A549 (cell line): ENCODE data around the gene GPD1L. TPM values are rescaled to one million over a fixed set of nuclear protein-coding genes. Genes with fewer than 3 reads are reported as not detected.

Experiments
- ATAC-seq, 2 experiments: fragments of 200-7000 bp in 1 of 2; fragments of >200 bp in 1 of 2; cut with Nextera tagmentation in 1 of 2; cut with Tn5 transposase in 1 of 2; 3 replicates each; pipeline versions ENCODE4 v1.8.0 to v1.9.1; 2018 to 2020; ENCODE audit warnings: mild to moderate bottlenecking in 1 of 2, moderate library complexity in 1 of 2
- CTCF ChIA-PET: fragments of 300-600 bp; sonication (Branson Sonifier 250); formaldehyde crosslinking; extraction: SDS; loops from one replicate; lab custom pipeline; 2021; ENCODE audit warnings: antibody characterized with exemption, inconsistent platforms; lab: Yijun Ruan, JAX
- POLR2A ChIA-PET: fragments of 350-600 bp; formaldehyde crosslinking; extraction: SDS; loops from one replicate; lab custom pipeline; 2021; ENCODE audit warnings: antibody characterized with exemption, inconsistent platforms; lab: Yijun Ruan, JAX
- DNase-seq, 2 experiments: peaks; one replicate each; pipeline versions ENCODE4 v3.0.0 to v3.0.0-alpha.2; 2011 to 2016; ENCODE audit warnings: low read depth in 1 of 2, low spot score in 1 of 2
- FAIRE-seq: peaks from 2 replicates; lab custom pipeline; 2011; peaks lifted over from hg19 to GRCh38; lab: Jason Lieb, UNC
- H3K27ac ChIP-seq, 2 experiments: fragments of >200 bp; sonication (Bioruptor Twin); formaldehyde crosslinking; 3 replicates each; pipeline ENCODE4 v1.5.1; 2016 to 2017
- H3K4me1 ChIP-seq: fragments of >200 bp; sonication (Bioruptor Twin); formaldehyde crosslinking; 3 replicates; pipeline ENCODE4 v1.6.1; 2016
- H3K4me2 ChIP-seq: fragments of >200 bp; sonication (Bioruptor Twin); formaldehyde crosslinking; 3 replicates; pipeline ENCODE4 v1.6.1; 2016
- H3K4me3 ChIP-seq: fragments of >200 bp; sonication (Bioruptor Twin); formaldehyde crosslinking; 3 replicates; pipeline ENCODE4 v1.5.1; 2016
- H3K9me3 ChIP-seq: fragments of >200 bp; sonication (Bioruptor Twin); formaldehyde crosslinking; 3 replicates; pipeline ENCODE4 v1.6.1; 2016
- ATOH8 ChIP-seq: fragments of 250-450 bp; sonication (Bioruptor Pico); IDR thresholded peaks from 2 replicates; pipeline ENCODE4 v1.5.0; 2020; ENCODE audit warnings: low read depth, mild to moderate bottlenecking, moderate library complexity
- BHLHE40 ChIP-seq: IDR thresholded peaks from 2 replicates; pipeline ENCODE4 v1.6.1; 2012; ENCODE audit warnings: low read depth, low read length, inconsistent platforms
- CTCF ChIP-seq: fragments of >200 bp; sonication (Bioruptor Twin); formaldehyde crosslinking; IDR thresholded peaks from 3 replicates; pipeline ENCODE4 v1.5.1; 2016
- EHF ChIP-seq: fragments of 250-450 bp; sonication (Bioruptor Pico); IDR thresholded peaks from 2 replicates; pipeline ENCODE4 v1.5.0; 2020; ENCODE audit warnings: mild to moderate bottlenecking
- GATA3 ChIP-seq: IDR thresholded peaks from 2 replicates; pipeline ENCODE4 v1.6.1; 2012; ENCODE audit warnings: borderline replicate concordance
- HES2 ChIP-seq: fragments of >200 bp; sonication (Bioruptor Twin); formaldehyde crosslinking; IDR thresholded peaks from 2 replicates; pipeline ENCODE4 v1.6.1; 2016
- HEYL ChIP-seq: fragments of 250-450 bp; sonication (Bioruptor Pico); IDR thresholded peaks from 2 replicates; pipeline ENCODE4 v1.8.0; 2021; ENCODE audit warnings: mild to moderate bottlenecking, moderate library complexity
- HOXA7 ChIP-seq: fragments of 250-450 bp; sonication (Bioruptor Pico); IDR thresholded peaks from 2 replicates; pipeline ENCODE4 v1.5.0; 2020; ENCODE audit warnings: mild to moderate bottlenecking, moderate library complexity
- HOXB13 ChIP-seq: fragments of 250-450 bp; sonication (Bioruptor Pico); IDR thresholded peaks from 2 replicates; pipeline ENCODE4 v1.5.0; 2020; ENCODE audit warnings: low read depth, mild to moderate bottlenecking, moderate library complexity
- HOXB5 ChIP-seq: fragments of 250-450 bp; sonication (Bioruptor Pico); IDR thresholded peaks from 2 replicates; pipeline ENCODE4 v1.5.0; 2020; ENCODE audit warnings: mild to moderate bottlenecking, moderate library complexity
- JUNB ChIP-seq: fragments of >200 bp; sonication (Bioruptor Twin); formaldehyde crosslinking; IDR thresholded peaks from 2 replicates; pipeline ENCODE4 v1.6.1; 2016
- KDM1A ChIP-seq: fragments of 200-600 bp; sonication (generic); IDR thresholded peaks from 2 replicates; pipeline ENCODE4 v1.6.1; 2016; ENCODE audit warnings: low read depth, mild to moderate bottlenecking
- KDM5A ChIP-seq: fragments of 200-600 bp; sonication (generic); IDR thresholded peaks from 2 replicates; pipeline ENCODE4 v1.6.1; 2016; ENCODE audit warnings: antibody characterized with exemption, mild to moderate bottlenecking
- MAFK ChIP-seq: fragments of 450-650 bp; IDR thresholded peaks from 2 replicates; pipeline ENCODE4 v1.6.1; 2014; ENCODE audit not compliant: partially characterized antibody
- NPAS2 ChIP-seq: fragments of 250-450 bp; sonication (Bioruptor Pico); IDR thresholded peaks from 2 replicates; pipeline ENCODE4 v1.8.0; 2022; ENCODE audit warnings: mild to moderate bottlenecking, moderate library complexity, borderline replicate concordance
- NR3C1 ChIP-seq: fragments of >200 bp; sonication (Bioruptor Twin); formaldehyde crosslinking; IDR thresholded peaks from 3 replicates; pipeline ENCODE4 v1.6.1; 2017
- RARB ChIP-seq: fragments of 250-450 bp; sonication (Bioruptor Pico); IDR thresholded peaks from 2 replicates; pipeline ENCODE4 v1.8.0; 2021; ENCODE audit warnings: mild to moderate bottlenecking, moderate library complexity
- RFX5 ChIP-seq: fragments of 450-650 bp; IDR thresholded peaks from 2 replicates; pipeline ENCODE4 v1.7.1; 2014; ENCODE audit warnings: antibody characterized with exemption, mild to moderate bottlenecking, moderate library complexity
- SREBF2 ChIP-seq: fragments of 450-650 bp; IDR thresholded peaks from 2 replicates; pipeline ENCODE4 v1.6.1; 2014; ENCODE audit warnings: mild to moderate bottlenecking, moderate library complexity
- ZC3H11A ChIP-seq: fragments of 450-650 bp; IDR thresholded peaks from 2 replicates; pipeline ENCODE4 v1.6.1; 2014; ENCODE audit warnings: antibody characterized with exemption, mild to moderate bottlenecking
- WGBS: methylation state at CpG from one replicate; pipeline ENCODE4 v1.1.6; 2017; ENCODE audit errors: missing lambda C conversion rate; 5-methylcytosine and 5-hydroxymethylcytosine counted together
- polyA plus RNA-seq, 4 experiments: library from polyadenylated mRNA; depleted of rRNA in 3 of 4; stranded (reverse); fragments of >200 nt; fragmentation: RNase III in 1 of 4; extraction: RNeasy Plus Mini Kit Qiagen cat#74134 plus additional on column Dnase treatment in 1 of 4; gene quantifications; 2 replicates in 3 of 4; 3 replicates in 1 of 4; pipeline ENCODE4 v1.2.3, GENCODE V29; 2011 to 2017
- TF ChIP-seq, protein P1 (sequence below): IDR thresholded peaks from 2 replicates; pipeline ENCODE4 v1.6.1; 2012
- TF ChIP-seq, protein P2 (sequence below): IDR thresholded peaks from 2 replicates; pipeline ENCODE4 v1.6.1; 2012; ENCODE audit warnings: low read depth, borderline replicate concordance

GPD1L gene
- polyA plus RNA-seq, 2 of the 4 experiments (the other 2 are of a cell fraction): 13.6 to 31.0 TPM

GRCh38 chr3:32132121-32132520 is 25.7 kb downstream of the GPD1L start:
- no peak for ATAC-seq
- TF ChIP-seq, protein P1, sequence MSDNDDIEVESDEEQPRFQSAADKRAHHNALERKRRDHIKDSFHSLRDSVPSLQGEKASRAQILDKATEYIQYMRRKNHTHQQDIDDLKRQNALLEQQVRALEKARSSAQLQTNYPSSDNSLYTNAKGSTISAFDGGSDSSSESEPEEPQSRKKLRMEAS: no peak
- TF ChIP-seq HES2: no peak
- no peak for TF ChIP-seq SREBF2
- TF ChIP-seq KDM5A: no peak
- TF ChIP-seq BHLHE40: no peak
- TF ChIP-seq, protein P2, sequence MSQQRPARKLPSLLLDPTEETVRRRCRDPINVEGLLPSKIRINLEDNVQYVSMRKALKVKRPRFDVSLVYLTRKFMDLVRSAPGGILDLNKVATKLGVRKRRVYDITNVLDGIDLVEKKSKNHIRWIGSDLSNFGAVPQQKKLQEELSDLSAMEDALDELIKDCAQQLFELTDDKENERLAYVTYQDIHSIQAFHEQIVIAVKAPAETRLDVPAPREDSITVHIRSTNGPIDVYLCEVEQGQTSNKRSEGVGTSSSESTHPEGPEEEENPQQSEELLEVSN: no peak
- no peak for TF ChIP-seq HOXA7 (CRISPR knock-in tag)
- TF ChIP-seq ATOH8: no peak
- TF ChIP-seq KDM1A: no peak
- TF ChIP-seq JUNB: no peak
- no peak for TF ChIP-seq NPAS2 (CRISPR knock-in tag)
- no peak for TF ChIP-seq HOXB13
- no peak for TF ChIP-seq RARB
- no peak for TF ChIP-seq RFX5
- CTCF ChIA-PET: interaction anchor here (0.8 to 2.9 kb wide), 2 partner anchors 12 to 214 kb away, joined by 3 to 17 read pairs; no protein-coding TSS in a partner anchor
- H3K4me2 ChIP-seq: no peak overlapping the region
- no peak overlapping the region for H3K27ac ChIP-seq
- H3K4me3 ChIP-seq: no peak overlapping the region
- H3K4me1 ChIP-seq: no peaks in the 10 kb centered on the region
- H3K9me3 ChIP-seq: no peaks in the 10 kb centered on the region
- no peak for FAIRE-seq
- no peak for DNase-seq
- POLR2A ChIA-PET: no interaction called here

DNA sequence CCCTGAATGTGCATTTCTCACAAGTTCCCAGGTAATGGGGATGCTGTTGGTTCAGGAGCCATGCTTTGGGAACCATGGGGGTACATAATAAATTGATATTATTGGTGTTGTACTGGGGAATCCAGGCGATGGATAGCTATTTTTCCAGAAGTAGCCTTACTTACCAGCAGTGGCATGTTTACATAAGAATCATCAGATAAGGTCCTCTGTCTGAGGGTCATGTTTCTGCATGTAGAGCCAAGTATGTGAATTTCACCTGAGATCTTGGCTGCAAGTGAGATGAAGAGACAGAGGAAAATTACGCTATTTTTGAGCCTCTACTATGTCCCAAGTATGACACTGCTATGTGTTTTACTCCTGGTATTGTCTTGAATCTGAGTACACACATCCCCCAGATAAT is 26.3 kb downstream of the GPD1L start:
- ATAC-seq (no peak), FAIRE-seq (no peak), DNase-seq (no peak)
- CTCF ChIA-PET: interaction anchor here (0.8 to 2.9 kb wide), 3 partner anchors 12 to 215 kb away, joined by 3 to 17 read pairs (median 4); no protein-coding TSS in a partner anchor
- H3K27ac ChIP-seq: no peak overlapping the region
- H3K4me1 ChIP-seq: no peaks in the 10 kb centered on the region
- TF ChIP-seq CTCF: no peak
- TF ChIP-seq MAFK: no peak
- no peak for TF ChIP-seq RARB
- TF ChIP-seq HOXB5 (CRISPR knock-in tag): no peak
- TF ChIP-seq NR3C1: no peak
- TF ChIP-seq EHF (CRISPR knock-in tag): no peak
- no peak for TF ChIP-seq GATA3
- TF ChIP-seq BHLHE40: no peak
- no peak for TF ChIP-seq KDM5A
- TF ChIP-seq HEYL (CRISPR knock-in tag): no peak
- no peak for TF ChIP-seq ZC3H11A
- TF ChIP-seq ATOH8: no peak
- WGBS: 84% methylated on average over 2 of the region's 2 CpGs
- no peak overlapping the region for H3K4me3 ChIP-seq
- H3K4me2 ChIP-seq: no peak overlapping the region
- H3K9me3 ChIP-seq: no peaks in the 10 kb centered on the region
- POLR2A ChIA-PET: no interaction called here
